ENCODE measurements around the gene UNC93B1. TPM values are rescaled to one million over a fixed set of nuclear protein-coding genes. Genes with fewer than 3 reads are reported as not detected.
"Not testable (repeated sequence)": the region's sequence is repeated elsewhere in the genome, so short reads cannot be mapped to it uniquely, and the experiment has no call there.

The UNC93B1 gene
- total RNA-seq, 1 experiment from 2014 or later, result 75.4 TPM

DNA sequence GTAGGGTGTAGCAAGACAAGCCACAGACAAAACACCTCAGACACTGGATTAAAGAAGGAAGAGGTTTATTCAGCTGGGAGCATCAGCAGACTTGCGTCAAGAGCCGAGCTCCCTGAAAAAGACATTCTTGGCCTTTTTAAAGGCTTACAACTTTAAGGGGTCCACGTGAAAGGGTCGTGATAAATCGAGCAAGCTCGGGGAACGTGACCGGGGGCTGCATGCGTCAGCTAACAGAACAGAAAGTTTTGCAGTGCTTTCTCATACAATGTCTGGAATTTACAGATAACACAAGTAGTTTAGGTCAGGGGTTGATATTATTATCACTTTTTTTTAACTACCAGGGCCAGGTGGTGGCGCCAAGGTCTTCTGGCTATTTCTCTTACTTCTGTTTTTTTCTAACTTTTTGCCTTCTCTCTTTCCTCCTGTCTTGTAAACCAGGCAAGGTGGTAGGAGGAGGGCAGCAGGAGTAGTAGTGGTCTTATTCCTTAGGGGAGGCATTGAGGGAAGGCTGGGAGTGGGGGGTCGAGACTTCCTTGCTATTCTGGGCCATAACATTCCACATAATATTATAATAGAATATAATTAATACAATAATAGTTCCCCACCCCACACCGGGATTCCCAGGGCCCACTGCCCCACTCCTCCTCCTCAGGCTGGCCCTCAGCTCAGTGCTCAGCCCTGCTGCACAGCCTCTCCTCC lies 5.6 kb upstream of the UNC93B1 start:
- DNase-seq (ENCODE audit: low read depth), result peak; percentile 75

DNA sequence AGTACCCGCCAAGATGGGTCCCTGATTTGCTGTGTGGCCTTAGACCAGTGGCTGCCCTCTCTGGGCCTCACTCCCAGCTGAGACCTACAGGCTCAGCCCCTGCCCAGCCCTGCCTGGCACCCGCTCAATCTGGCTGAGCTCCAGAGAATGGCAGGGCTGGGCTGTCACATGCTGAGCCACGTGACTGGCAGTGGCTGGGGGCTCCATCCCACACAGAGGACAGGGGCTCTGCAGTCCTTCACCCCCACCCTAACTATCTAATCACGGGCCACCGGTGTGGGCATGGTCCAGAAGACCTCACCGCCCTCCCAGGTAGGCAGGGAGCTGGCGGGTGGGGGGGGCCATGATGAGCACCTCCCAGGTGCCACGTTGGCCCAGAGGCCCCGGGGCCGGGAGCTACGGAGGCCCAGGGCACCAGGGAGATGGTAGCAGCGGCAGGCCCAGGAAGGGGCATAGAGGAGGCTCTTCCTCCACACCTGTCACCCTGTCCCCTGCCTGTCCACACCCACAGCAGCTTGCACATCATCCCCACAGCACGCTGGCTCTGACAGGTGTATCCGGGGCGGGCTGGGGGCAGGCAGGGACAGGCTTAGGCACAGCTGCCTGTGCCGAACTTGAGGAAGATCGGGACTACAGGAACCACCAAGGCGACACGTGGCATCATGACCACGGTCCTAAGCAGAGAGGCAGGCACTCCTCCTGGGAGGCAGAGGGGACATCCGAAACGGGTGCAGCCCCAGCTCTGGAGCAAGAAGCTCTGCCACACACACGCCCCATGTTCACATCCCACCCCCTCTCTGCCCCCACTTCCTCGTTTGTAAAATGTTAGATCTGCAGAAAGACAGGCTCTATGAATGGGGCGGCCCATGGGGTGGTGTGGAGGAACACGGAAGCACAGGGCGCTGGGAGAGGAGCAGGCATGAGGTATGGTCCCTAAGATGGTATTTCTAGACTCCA lies 4.8 kb upstream of the UNC93B1 start:
- no peak for DNase-seq (ENCODE audit: low read depth)

GRCh38 chr11:68007498-68008380 lies 3.8 kb upstream of the UNC93B1 start:
- DNase-seq (ENCODE audit: low read depth), result no peak

GRCh38 chr11:68006606-68007166 lies 2.8 kb upstream of the UNC93B1 start:
- no peak for DNase-seq (ENCODE audit: low read depth)

DNA sequence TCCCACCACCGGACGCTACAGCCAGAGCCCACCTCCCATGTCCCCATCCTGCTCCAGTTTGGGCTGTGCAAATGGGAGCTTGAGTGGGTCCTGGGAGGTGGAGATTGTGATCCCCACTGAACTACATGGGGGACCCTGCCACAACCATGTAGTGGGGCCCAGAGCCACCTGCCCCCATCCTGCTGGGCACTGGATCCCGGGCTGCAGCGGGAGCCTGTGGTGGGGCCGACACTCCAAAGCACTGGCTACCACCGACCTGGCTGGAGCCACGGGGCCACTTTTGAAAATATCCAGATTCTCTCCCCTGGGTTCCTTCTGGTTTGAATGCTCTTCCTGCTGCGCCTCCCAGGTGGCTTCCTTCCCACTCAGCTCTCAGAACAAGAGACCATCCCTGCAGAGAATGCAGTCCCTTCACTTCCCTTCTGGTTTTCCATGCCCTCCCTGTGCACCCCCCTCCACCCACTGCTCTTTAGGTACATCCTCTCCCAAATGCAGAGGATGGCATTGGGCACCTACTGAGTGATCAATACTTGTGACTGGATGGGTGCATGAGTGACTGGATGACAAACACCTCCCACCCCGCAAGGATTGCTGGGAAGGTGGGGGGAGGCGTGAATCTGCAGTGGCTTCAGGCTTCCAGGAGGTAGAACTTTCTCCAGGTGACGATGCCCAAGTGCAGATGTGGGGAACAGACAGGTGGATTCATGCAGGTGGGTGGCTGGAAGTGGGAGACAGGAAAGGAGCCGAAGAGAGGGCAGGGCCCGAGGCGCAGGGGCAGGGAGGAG lies 846 bp upstream of the UNC93B1 start:
- DNase-seq (ENCODE audit: low read depth), result no peak

- DNase-seq (ENCODE audit: low read depth), result no peak
Measured at GRCh38 chr11:68002938-68003845, 705 bp downstream of the UNC93B1 start.

DNA sequence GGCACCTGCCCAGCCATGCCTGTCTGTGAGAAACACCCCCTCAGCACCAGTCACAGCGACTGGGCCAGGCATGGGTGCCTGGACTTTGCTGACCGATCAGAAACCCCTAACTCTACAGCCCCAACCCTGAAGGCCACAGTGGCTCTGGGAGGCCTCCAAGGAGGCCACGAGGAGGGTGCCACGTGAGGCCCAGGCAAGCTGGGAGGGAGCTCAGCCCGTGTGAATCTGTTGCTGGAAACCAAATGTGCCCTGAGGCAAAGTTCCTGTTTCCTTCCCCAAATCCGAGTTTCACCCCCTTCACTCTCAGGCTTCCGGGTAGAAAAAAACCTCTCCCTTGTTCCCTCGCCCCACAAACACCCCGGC lies 1.3 kb downstream of the UNC93B1 start:
- DNase-seq (ENCODE audit: low read depth), result no peak

- no peak for DNase-seq (ENCODE audit: low read depth)
Measured at GRCh38 chr11:67999704-68000103, 4.2 kb downstream of the UNC93B1 start.

GRCh38 chr11:67999201-67999629 lies 4.7 kb downstream of the UNC93B1 start:
- no peak for DNase-seq (ENCODE audit: low read depth)

- no peak for DNase-seq (ENCODE audit: low read depth)
Measured at GRCh38 chr11:67998150-67999045, 5.5 kb downstream of the UNC93B1 start.

DNA sequence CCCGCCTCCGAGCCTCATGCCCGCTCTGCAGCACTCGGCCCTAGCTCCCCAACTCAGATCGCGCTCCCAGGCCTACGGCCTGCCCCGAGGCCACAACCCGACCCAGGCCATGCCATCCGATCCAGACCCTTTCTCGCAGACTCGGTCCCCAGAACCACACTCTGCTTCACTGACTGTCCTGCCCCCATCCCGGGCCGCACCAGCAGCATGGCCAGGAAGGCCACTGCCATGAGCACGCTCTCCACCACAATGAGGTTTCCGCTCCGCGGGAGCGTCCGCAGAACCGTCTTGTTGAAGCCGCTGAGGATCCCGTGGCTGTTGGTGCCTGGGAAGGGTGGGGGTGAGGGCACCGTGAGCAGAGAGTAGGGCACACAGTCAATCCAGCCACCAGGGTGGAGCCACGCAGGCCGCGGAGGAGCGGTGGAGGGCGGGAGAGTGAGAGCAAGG lies 6.4 kb downstream of the UNC93B1 start:
- no peak for DNase-seq (ENCODE audit: low read depth)

GRCh38 chr11:67996622-67997474 lies 7.0 kb downstream of the UNC93B1 start:
- no peak for DNase-seq (ENCODE audit: low read depth)

- no peak for DNase-seq (ENCODE audit: low read depth)
Measured at GRCh38 chr11:67996051-67996450, 7.8 kb downstream of the UNC93B1 start.

GRCh38 chr11:67995579-67995978 lies 8.3 kb downstream of the UNC93B1 start:
- DNase-seq (ENCODE audit: low read depth), result not testable (repeated sequence)

GRCh38 chr11:67995129-67995528 lies 8.8 kb downstream of the UNC93B1 start:
- DNase-seq (ENCODE audit: low read depth), result not testable (repeated sequence)

DNA sequence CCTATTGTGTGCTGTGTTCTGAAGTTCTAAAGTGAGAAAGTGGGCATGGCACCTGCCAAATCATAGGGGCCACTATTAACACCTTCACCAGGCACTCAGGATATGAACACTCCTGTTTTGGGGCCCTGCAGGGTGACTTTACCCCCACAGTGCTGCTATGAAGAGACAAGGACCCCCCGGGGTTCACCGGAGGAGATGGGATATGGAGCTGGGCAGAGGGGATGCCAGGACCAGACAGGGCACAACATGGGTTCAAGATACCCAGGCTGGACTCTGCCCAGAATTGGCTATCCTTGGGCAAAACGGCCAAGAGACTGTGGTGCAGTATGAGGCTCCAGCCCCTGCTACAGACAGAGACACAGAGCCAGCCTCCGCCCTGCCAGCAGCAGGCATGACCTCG lies 9.5 kb downstream of the UNC93B1 start:
- DNase-seq (ENCODE audit: low read depth), result not testable (repeated sequence)

DNA sequence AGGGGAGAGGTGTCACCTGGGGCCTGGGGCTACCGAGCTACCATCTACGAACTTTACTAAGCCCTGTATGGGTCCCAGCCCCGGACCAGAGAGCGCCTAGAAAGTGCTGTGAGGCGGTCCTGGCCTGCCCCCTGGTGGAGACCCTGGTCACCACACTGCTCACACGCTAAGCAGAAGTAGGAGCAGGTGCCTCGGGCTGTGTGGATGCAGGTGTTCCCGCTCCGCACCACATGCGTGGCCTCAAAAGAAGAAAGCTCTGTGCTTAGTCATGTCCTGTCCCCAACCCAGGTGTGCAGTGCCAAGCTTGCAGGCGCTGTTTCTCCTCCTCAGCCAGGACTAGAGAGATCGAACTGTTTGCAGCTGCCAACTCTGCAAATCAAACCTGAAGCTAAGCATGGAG lies 10.1 kb downstream of the UNC93B1 start:
- DNase-seq (ENCODE audit: low read depth), result not testable (repeated sequence)

Data from M059J (cell line).